Peyer's patch (tissue), 4 donors: Measurements from ENCODE around the gene NOP56.

Source experiments
- POLR2A ChIP-seq, 2 donors: fragments of 450-650 bp; IDR thresholded peaks; one replicate each; pipeline ENCODE4 v1.5.1; 2017; ENCODE audit warnings: antibody characterized with exemption in 2 of 2, mild to moderate bottlenecking in 2 of 2, moderate library complexity in 2 of 2
- TF ChIP-seq, protein P1 (sequence below), 6 experiments: fragments of 450-650 bp in 4 of 6; fragments of 200-600 bp in 2 of 6; sonication (generic) in 1 of 6; IDR thresholded peaks; one replicate each; pipeline ENCODE4 v1.5.1; 2017 to 2019; ENCODE audit warnings: antibody characterized with exemption in 6 of 6, mild to moderate bottlenecking in 3 of 6, moderate library complexity in 1 of 6

DNA sequence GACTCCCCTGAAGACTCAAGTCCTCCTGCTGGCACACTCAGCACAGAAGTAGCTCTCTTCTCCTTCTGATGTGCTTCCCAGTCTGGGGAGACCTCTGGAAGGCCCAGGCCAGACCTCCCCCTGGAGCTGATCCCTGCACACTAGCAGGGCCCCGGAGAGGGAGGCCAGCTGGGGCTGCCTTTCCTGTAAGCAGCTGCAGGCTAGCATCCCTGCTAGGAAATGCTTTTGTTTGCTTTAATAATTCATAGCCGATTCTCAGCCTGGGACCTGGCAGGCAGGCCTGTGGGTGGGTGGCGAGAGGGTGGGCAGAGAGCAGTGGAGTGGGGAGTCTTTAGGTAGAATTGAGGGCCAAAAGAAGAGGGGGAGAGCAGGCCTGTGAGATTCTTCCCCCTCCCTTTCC is 45.3 kb downstream of the NOP56 start:
- TF ChIP-seq, protein P1, sequence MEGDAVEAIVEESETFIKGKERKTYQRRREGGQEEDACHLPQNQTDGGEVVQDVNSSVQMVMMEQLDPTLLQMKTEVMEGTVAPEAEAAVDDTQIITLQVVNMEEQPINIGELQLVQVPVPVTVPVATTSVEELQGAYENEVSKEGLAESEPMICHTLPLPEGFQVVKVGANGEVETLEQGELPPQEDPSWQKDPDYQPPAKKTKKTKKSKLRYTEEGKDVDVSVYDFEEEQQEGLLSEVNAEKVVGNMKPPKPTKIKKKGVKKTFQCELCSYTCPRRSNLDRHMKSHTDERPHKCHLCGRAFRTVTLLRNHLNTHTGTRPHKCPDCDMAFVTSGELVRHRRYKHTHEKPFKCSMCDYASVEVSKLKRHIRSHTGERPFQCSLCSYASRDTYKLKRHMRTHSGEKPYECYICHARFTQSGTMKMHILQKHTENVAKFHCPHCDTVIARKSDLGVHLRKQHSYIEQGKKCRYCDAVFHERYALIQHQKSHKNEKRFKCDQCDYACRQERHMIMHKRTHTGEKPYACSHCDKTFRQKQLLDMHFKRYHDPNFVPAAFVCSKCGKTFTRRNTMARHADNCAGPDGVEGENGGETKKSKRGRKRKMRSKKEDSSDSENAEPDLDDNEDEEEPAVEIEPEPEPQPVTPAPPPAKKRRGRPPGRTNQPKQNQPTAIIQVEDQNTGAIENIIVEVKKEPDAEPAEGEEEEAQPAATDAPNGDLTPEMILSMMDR (IDR thresholded peaks at IDR 0.05) = no peak
- TF ChIP-seq POLR2A (IDR thresholded peaks at IDR 0.05) = no peak
